ENCODE measurements around the gene DHTKD1.

DNA sequence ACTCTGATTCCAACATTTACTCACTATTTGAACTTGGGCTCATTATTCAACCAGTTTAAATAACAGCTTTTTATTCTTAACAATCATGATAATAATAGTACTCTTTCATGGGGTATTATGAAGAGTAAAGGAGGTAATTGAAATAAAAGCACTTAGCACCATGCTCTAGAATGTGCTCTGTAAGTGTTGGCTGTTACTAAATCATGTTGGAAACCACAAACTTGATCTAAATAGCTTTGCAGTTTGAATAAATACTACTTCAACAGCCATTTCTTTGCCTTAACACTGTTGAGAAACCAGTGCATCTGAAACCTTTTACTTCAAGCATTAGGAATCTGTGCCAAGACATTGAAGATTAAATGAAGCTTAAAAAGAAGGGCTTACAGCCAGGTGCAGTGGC is 18.2 kb upstream of the DHTKD1 start:
- TF ChIP-seq, protein P1, sequence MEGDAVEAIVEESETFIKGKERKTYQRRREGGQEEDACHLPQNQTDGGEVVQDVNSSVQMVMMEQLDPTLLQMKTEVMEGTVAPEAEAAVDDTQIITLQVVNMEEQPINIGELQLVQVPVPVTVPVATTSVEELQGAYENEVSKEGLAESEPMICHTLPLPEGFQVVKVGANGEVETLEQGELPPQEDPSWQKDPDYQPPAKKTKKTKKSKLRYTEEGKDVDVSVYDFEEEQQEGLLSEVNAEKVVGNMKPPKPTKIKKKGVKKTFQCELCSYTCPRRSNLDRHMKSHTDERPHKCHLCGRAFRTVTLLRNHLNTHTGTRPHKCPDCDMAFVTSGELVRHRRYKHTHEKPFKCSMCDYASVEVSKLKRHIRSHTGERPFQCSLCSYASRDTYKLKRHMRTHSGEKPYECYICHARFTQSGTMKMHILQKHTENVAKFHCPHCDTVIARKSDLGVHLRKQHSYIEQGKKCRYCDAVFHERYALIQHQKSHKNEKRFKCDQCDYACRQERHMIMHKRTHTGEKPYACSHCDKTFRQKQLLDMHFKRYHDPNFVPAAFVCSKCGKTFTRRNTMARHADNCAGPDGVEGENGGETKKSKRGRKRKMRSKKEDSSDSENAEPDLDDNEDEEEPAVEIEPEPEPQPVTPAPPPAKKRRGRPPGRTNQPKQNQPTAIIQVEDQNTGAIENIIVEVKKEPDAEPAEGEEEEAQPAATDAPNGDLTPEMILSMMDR (IDR thresholded peaks at IDR 0.05): no peak
- no peak for TF ChIP-seq POLR2A (IDR thresholded peaks at IDR 0.05)

Data from breast epithelium (tissue), 3 donors.